ENCODE measurements around the gene TMEM14A.
"Not testable (repeated sequence)": the region's sequence is repeated elsewhere in the genome, so short reads cannot be mapped to it uniquely, and the experiment has no call there.

Gene TMEM14A

DNA sequence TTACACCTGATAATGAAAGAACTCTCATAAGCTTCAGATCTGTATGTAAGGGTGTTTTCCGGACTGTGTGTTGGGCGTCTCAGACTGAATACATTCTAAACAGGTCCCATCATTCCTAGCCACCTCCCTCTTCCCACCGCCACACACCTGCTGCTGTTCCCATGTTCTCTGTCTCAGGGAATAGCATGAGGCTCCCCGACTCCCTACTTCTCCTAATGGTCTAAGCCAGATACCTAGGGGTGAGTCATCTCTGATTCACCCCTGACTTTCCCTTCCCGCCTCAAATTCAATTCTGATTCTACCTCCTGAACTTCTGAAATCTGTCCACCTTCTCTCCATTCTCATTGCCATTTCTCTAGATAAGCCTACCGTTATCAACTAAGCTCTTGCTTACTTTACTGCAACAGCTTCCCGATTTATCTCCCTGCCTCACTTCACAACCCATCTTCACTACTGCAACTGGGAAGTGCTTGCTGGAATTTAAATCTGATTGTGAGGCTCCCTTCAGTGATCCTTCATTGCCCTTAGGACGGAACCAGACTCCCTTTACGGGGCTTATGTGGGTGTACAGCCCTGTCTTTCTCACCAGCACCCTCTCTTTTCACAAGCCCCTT is 1.6 kb downstream of the TMEM14A start:
- Histone ChIP-seq H3K4me1 (ENCODE audit: insufficient read depth, low read length) (peaks cover 16% of the 10 kb centered on the region), H3K4me3 (ENCODE audit: low read depth in 1 of 2, low read length in 2 of 2) (no peak overlapping the region), H3K27ac (ENCODE audit: low read depth, low read length) (no peak overlapping the region), H3K9me3 (ENCODE audit: low read length) (no peaks in the 10 kb centered on the region), H3K36me3 (ENCODE audit: insufficient read depth, low read length) (no peaks in the 10 kb centered on the region), H3K9ac (ENCODE audit: low read length) (no peak overlapping the region), H3K27me3 (ENCODE audit: control insufficient read depth in 1 of 2, insufficient read depth in 2 of 2, low read length in 2 of 2) (no peaks in the 10 kb centered on the region)

DNA sequence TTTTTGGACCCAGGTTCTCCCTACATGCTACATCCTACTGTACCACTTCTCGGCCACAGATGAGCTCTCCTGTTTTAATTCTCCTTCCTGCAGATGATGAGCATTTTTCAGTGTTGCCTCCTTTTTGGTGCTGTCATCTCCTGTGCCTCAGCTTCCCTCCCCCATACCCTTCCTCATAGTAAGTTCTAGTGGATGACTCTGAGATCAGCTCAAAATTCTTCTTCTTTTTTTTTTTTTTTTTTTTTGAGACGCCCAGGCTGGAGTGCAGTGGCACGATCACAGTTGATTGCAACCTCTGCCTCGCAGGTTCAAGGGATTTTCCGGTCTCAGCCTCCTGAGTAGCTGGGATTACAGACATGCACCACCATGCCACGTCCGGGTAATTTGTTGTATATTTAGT is 3.8 kb downstream of the TMEM14A start:
- H3K4me1 ChIP-seq (ENCODE audit: insufficient read depth, low read length): peaks cover 16% of the 10 kb centered on the region
- no peak overlapping the region for H3K9ac ChIP-seq (ENCODE audit: low read length)
- H3K27me3 ChIP-seq (ENCODE audit: control insufficient read depth in 1 of 2, insufficient read depth in 2 of 2, low read length in 2 of 2): no peaks in the 10 kb centered on the region
- no peaks in the 10 kb centered on the region for H3K9me3 ChIP-seq (ENCODE audit: low read length)
- no peak overlapping the region for H3K27ac ChIP-seq (ENCODE audit: low read depth, low read length)
- no peak overlapping the region for H3K4me3 ChIP-seq (ENCODE audit: low read depth in 1 of 2, low read length in 2 of 2)
- H3K36me3 ChIP-seq (ENCODE audit: insufficient read depth, low read length): peaks cover 11% of the 10 kb centered on the region

- Histone ChIP-seq H3K9me3 (ENCODE audit: low read length) (no peaks in the 10 kb centered on the region), H3K27ac (ENCODE audit: low read depth, low read length) (no peak overlapping the region), H3K4me1 (ENCODE audit: insufficient read depth, low read length) (peaks cover 16% of the 10 kb centered on the region), H3K4me3 (ENCODE audit: low read depth in 1 of 2, low read length in 2 of 2) (no peak overlapping the region), H3K9ac (ENCODE audit: low read length) (no peak overlapping the region), H3K36me3 (ENCODE audit: insufficient read depth, low read length) (peaks cover 11% of the 10 kb centered on the region), H3K27me3 (ENCODE audit: control insufficient read depth in 1 of 2, insufficient read depth in 2 of 2, low read length in 2 of 2) (no peaks in the 10 kb centered on the region)
Observed at GRCh38 chr6:52675372-52675771, 4.5 kb downstream of the TMEM14A start.

DNA sequence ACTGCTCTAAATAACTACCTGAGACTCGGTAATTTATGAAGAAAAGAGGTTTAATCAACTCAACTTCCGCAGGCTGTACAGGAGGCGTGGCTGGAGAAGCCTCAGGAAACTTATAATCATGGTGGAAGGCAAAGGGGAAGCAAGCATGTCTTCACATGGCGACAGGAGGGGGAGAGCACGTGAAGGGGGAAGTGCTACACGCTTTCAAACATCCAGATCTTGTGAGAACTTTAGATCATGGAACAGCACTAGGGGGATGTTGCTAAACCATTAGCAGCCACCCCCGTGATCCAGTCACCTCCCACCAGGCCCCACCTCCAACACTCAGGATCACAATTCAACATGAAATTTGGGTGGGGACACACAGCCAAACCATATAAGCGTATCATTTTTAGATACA is 5.7 kb downstream of the TMEM14A start:
- not testable (repeated sequence) for H3K4me1 ChIP-seq (ENCODE audit: insufficient read depth, low read length); H3K27me3 ChIP-seq (ENCODE audit: control insufficient read depth in 1 of 2, insufficient read depth in 2 of 2, low read length in 2 of 2); H3K4me3 ChIP-seq (ENCODE audit: low read depth in 1 of 2, low read length in 2 of 2); H3K9me3 ChIP-seq (ENCODE audit: low read length); H3K27ac ChIP-seq (ENCODE audit: low read depth, low read length); H3K9ac ChIP-seq (ENCODE audit: low read length)
- H3K36me3 ChIP-seq (ENCODE audit: insufficient read depth, low read length): peaks cover 12% of the 10 kb centered on the region

DNA sequence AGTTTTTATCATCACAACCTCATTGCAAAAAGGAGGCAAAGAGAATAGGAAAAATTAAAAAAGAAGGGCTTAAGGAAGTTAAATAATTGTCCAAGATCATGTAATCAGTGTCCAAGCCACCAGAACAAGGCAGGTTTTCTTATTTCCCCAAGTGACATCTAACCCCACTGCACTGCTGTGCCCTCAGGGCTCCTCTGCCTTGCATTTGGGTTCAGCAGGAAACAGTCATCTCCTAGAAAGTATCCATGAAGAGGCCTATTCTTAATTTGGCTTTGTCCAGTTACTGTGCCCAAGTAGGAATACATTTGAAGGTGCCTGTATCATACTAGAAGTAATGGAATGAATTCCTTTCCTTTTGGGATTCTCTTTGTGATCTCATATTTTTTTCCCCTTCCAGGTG is 10.5 kb downstream of the TMEM14A start:
- Histone ChIP-seq H3K27me3 (ENCODE audit: control insufficient read depth in 1 of 2, insufficient read depth in 2 of 2, low read length in 2 of 2) (no peaks in the 10 kb centered on the region), H3K36me3 (ENCODE audit: insufficient read depth, low read length) (peaks cover 26% of the 10 kb centered on the region), H3K9me3 (ENCODE audit: low read length) (no peaks in the 10 kb centered on the region), H3K27ac (ENCODE audit: low read depth, low read length) (no peak overlapping the region), H3K4me3 (ENCODE audit: low read depth in 1 of 2, low read length in 2 of 2) (no peak overlapping the region), H3K9ac (ENCODE audit: low read length) (no peak overlapping the region), H3K4me1 (ENCODE audit: insufficient read depth, low read length) (no peaks in the 10 kb centered on the region)

DNA sequence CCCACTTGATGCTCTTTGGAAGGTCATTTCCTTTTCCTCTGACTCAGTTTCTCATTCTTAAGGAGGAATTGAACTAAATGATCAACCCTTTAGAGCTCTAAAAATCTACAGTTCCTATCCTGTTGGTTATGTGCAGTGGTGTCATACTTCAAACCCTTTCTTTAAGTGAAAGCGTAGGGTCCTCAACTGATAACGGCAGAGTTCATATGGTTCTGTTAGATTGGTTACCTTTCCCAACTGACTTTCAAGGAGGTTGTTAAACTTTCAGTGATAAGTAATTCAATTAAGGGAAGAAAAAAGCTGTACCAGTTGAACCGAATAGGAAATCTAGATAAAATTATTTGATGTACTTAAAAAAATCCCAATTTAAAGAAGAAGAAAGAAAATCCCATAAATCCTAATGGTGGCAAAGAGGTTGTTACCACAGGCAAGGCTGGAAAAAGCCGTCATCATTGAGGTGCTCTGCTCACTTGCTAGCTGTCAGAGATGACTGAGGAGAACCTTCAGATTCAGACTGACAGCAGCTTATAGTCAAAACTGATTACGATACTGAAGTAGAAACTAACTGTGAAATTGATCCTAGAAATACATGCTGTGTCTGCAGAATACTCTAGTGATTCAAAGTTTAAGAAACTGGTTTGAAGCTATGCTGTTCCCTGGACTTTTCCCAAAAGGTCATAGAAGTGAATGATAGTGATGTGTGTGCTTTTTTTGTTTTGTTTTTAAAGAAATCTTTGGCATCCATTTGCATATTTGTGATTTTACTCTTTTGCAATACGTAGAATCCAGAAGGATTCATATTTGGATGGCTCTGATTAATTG is 16.2 kb downstream of the TMEM14A start:
- no peaks in the 10 kb centered on the region for H3K4me1 ChIP-seq (ENCODE audit: insufficient read depth, low read length)
- H3K9ac ChIP-seq (ENCODE audit: low read length): no peak overlapping the region
- no peaks in the 10 kb centered on the region for H3K9me3 ChIP-seq (ENCODE audit: low read length)
- H3K27ac ChIP-seq (ENCODE audit: low read depth, low read length): no peak overlapping the region
- peaks cover 9% of the 10 kb centered on the region for H3K36me3 ChIP-seq (ENCODE audit: insufficient read depth, low read length)
- H3K27me3 ChIP-seq (ENCODE audit: control insufficient read depth in 1 of 2, insufficient read depth in 2 of 2, low read length in 2 of 2): no peaks in the 10 kb centered on the region
- H3K4me3 ChIP-seq (ENCODE audit: low read depth in 1 of 2, low read length in 2 of 2): no peak overlapping the region

DNA sequence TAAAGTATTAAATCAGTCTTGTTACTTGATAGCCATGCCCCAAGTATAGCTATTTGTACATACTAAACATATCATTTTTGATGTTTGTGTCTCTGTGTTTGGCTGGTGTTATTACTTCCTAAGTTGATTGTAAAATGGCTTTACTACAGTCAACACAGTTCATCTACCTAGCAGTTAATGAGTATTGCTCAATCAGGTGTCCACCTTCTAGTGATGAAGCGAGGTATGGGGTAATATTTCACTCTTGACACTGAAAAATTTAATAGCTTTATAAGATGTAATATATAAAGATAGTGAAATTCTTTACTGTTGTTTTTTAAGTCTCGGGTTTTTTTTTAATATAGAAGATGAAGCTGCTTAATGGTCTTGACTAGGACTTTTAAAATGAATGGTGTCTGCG is 18.9 kb downstream of the TMEM14A start:
- Histone ChIP-seq H3K9me3 (ENCODE audit: low read length) (no peaks in the 10 kb centered on the region), H3K27me3 (ENCODE audit: control insufficient read depth in 1 of 2, insufficient read depth in 2 of 2, low read length in 2 of 2) (no peaks in the 10 kb centered on the region), H3K36me3 (ENCODE audit: insufficient read depth, low read length) (peaks cover 7% of the 10 kb centered on the region)

GRCh38 chr6:52691718-52692117 is 20.8 kb downstream of the TMEM14A start:
- H3K36me3 ChIP-seq (ENCODE audit: insufficient read depth, low read length): no peaks in the 10 kb centered on the region
- no peaks in the 10 kb centered on the region for H3K9me3 ChIP-seq (ENCODE audit: low read length)
- H3K4me1 ChIP-seq (ENCODE audit: insufficient read depth, low read length): no peaks in the 10 kb centered on the region
- H3K27ac ChIP-seq (ENCODE audit: low read depth, low read length): no peak overlapping the region
- no peaks in the 10 kb centered on the region for H3K27me3 ChIP-seq (ENCODE audit: control insufficient read depth in 1 of 2, insufficient read depth in 2 of 2, low read length in 2 of 2)
- H3K4me3 ChIP-seq (ENCODE audit: low read depth in 1 of 2, low read length in 2 of 2): no peak overlapping the region
- H3K9ac ChIP-seq (ENCODE audit: low read length): no peak overlapping the region

More for the DNA sequence above, 18.9 kb downstream of the TMEM14A start:
- Histone ChIP-seq H3K4me3 (ENCODE audit: low read depth in 1 of 2, low read length in 2 of 2) (no peak overlapping the region), H3K27ac (ENCODE audit: low read depth, low read length) (no peak overlapping the region), H3K9ac (ENCODE audit: low read length) (no peak overlapping the region), H3K4me1 (ENCODE audit: insufficient read depth, low read length) (no peaks in the 10 kb centered on the region)

DNA sequence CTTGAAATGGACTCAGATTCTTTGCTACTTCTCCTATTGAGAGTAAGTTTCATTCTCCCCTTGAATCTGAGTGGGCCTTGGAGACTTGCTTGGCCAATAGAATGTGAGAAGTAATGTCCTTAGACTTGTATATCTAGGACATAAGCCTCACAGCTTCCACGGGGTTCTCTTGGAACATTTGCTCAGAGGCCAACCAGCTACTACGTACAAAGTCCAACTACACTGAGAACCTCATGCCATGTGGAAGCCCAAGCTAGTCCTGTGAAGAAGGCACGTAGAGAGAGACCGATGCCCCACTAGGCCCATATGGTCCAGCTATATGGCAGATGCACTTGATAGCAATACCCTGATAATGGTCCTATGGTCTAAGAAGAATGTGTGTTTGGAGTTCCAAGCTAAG is 22.9 kb downstream of the TMEM14A start:
- Histone ChIP-seq H3K36me3 (ENCODE audit: insufficient read depth, low read length) (no peaks in the 10 kb centered on the region), H3K27ac (ENCODE audit: low read depth, low read length) (no peak overlapping the region), H3K9me3 (ENCODE audit: low read length) (no peaks in the 10 kb centered on the region)

DNA sequence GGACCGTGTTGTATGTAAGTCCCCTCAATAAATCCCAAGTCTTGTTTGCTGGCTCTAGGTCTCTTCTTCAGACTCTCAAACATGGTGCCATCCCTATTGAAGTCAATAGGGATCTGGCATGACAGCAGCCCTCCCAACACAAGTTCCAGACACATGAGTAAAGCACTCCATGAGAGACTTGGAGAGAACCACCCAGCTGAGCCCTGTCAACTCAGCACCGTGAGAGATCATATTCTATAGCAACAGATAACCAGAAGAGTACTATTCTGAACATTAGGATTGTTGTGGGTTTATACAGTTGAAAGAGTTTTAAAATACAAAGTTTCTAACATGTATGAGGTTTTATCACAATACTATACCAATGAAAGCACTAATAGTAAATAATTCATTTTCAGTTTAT is 23.5 kb downstream of the TMEM14A start:
- no peak overlapping the region for H3K27ac ChIP-seq (ENCODE audit: low read depth, low read length)
- H3K27me3 ChIP-seq (ENCODE audit: control insufficient read depth in 1 of 2, insufficient read depth in 2 of 2, low read length in 2 of 2): no peaks in the 10 kb centered on the region
- H3K4me1 ChIP-seq (ENCODE audit: insufficient read depth, low read length): no peaks in the 10 kb centered on the region
- H3K9ac ChIP-seq (ENCODE audit: low read length): no peak overlapping the region
- no peaks in the 10 kb centered on the region for H3K9me3 ChIP-seq (ENCODE audit: low read length)
- no peaks in the 10 kb centered on the region for H3K36me3 ChIP-seq (ENCODE audit: insufficient read depth, low read length)
- no peak overlapping the region for H3K4me3 ChIP-seq (ENCODE audit: low read depth in 1 of 2, low read length in 2 of 2)

More for the DNA sequence above, 22.9 kb downstream of the TMEM14A start:
- H3K27me3 ChIP-seq (ENCODE audit: control insufficient read depth in 1 of 2, insufficient read depth in 2 of 2, low read length in 2 of 2): no peaks in the 10 kb centered on the region
- H3K4me3 ChIP-seq (ENCODE audit: low read depth in 1 of 2, low read length in 2 of 2): no peak overlapping the region
- H3K9ac ChIP-seq (ENCODE audit: low read length): no peak overlapping the region
- no peaks in the 10 kb centered on the region for H3K4me1 ChIP-seq (ENCODE audit: insufficient read depth, low read length)

DNA sequence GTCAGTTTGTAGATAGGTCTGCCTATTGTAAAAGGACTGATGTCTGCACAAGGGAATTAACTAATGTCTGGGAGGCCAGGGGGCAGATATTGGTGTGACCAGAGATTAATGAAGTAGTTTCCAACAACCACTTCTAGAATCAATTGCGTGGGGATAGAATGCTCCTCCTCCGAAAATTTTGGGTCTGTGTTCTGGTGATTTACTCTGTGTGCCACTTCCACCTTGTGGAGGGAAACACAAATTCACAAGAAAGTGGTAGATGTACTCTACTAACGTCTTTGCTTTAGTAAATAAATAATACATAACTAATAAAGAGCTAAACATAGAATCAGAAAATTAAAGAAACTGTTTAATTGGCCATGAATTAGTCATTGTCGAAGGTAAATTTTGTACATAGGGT is 25.5 kb downstream of the TMEM14A start:
- Histone ChIP-seq H3K9me3 (ENCODE audit: low read length) (no peaks in the 10 kb centered on the region), H3K27me3 (ENCODE audit: control insufficient read depth in 1 of 2, insufficient read depth in 2 of 2, low read length in 2 of 2) (no peaks in the 10 kb centered on the region), H3K27ac (ENCODE audit: low read depth, low read length) (no peak overlapping the region), H3K4me3 (ENCODE audit: low read depth in 1 of 2, low read length in 2 of 2) (no peak overlapping the region), H3K4me1 (ENCODE audit: insufficient read depth, low read length) (no peaks in the 10 kb centered on the region), H3K36me3 (ENCODE audit: insufficient read depth, low read length) (no peaks in the 10 kb centered on the region), H3K9ac (ENCODE audit: low read length) (no peak overlapping the region)

DNA sequence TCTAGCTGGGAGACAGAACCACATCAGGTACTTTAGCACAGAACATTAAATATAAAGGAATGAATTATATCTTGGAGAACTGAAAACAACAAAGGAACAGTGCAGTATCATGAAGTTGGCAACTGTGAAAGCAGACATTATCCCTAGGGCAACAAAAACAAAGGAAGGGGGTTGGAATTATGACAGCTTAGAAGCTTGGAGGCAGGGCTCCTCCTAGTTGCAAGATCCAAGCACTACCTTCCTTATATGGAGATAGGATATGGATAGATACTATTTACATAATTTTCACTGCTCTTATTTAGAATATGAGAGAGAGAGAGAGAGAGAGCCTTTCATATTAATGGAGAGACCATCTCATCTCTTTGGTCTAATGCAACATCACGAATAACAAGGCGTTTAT is 27.0 kb downstream of the TMEM14A start:
- H3K27me3 ChIP-seq (ENCODE audit: control insufficient read depth in 1 of 2, insufficient read depth in 2 of 2, low read length in 2 of 2): no peaks in the 10 kb centered on the region
- no peak overlapping the region for H3K4me3 ChIP-seq (ENCODE audit: low read depth in 1 of 2, low read length in 2 of 2)
- no peak overlapping the region for H3K27ac ChIP-seq (ENCODE audit: low read depth, low read length)
- H3K36me3 ChIP-seq (ENCODE audit: insufficient read depth, low read length): no peaks in the 10 kb centered on the region
- H3K9me3 ChIP-seq (ENCODE audit: low read length): no peaks in the 10 kb centered on the region
- no peak overlapping the region for H3K9ac ChIP-seq (ENCODE audit: low read length)
- no peaks in the 10 kb centered on the region for H3K4me1 ChIP-seq (ENCODE audit: insufficient read depth, low read length)
